Caco-2 (cell line): ENCODE data around the gene CEP290. TPM values are rescaled to one million over a fixed set of nuclear protein-coding genes. Genes with fewer than 3 reads are reported as not detected.
A peak's percentile ranks its signal among the peaks of the same experiment; 100 is the strongest.

Experiments
- BruUV-seq: library from RNA; stranded (reverse); fragments of 400-500 nt; replicated peaks from 2 replicates; lab custom pipeline; 2021; lab: Mats Ljungman, UMichigan
- CTCF ChIA-PET: fragments of 300-600 bp; sonication (Branson Sonifier 250); formaldehyde crosslinking; loops from one replicate; lab custom pipeline; 2022; ENCODE audit warnings: antibody characterized with exemption; lab: Charles Lee
- POLR2A ChIA-PET: fragments of 300-600 bp; sonication (Branson Sonifier 250); formaldehyde crosslinking; loops from one replicate; lab custom pipeline; 2022; ENCODE audit warnings: antibody characterized with exemption; lab: Charles Lee
- DNase-seq, 2 experiments: peaks; one replicate each; pipeline versions ENCODE4 v3.0.0 to v3.0.0-alpha.2; 2020 to 2022
- H3K27me3 ChIP-seq: replicated peaks from 2 replicates; pipeline ENCODE4 v1.6.0; 2011; ENCODE audit warnings: low read length; ENCODE audit not compliant: control insufficient read depth, insufficient read depth
- H3K36me3 ChIP-seq: 2 replicates; pipeline ENCODE4 v1.5.1; 2011; ENCODE audit warnings: low read length; ENCODE audit not compliant: control insufficient read depth, insufficient read depth
- H3K4me1 ChIP-seq: fragments of 250-450 bp; sonication (Bioruptor Pico); 2 replicates; pipeline ENCODE4 v1.5.1; 2020; ENCODE audit warnings: mild to moderate bottlenecking
- H3K4me3 ChIP-seq: 2 replicates; pipeline ENCODE4 v1.5.1; 2011; ENCODE audit warnings: low read depth, mild to moderate bottlenecking, control low read depth, low read length
- H3K9me3 ChIP-seq: fragments of 250-450 bp; sonication (Bioruptor Pico); 2 replicates; pipeline ENCODE4 v1.5.1; 2020; ENCODE audit warnings: mild to moderate bottlenecking, moderate library complexity
- H3K27ac Mint-ChIP-seq: one replicate; pipeline ENCODE4 v1.8.0; 2022; ENCODE audit warnings: mixed read lengths; ENCODE audit not compliant: unreplicated experiment
- H3K27me3 Mint-ChIP-seq: one replicate; pipeline ENCODE4 v1.8.0; 2022; ENCODE audit warnings: mixed read lengths; ENCODE audit not compliant: insufficient read depth, unreplicated experiment
- H3K36me3 Mint-ChIP-seq: one replicate; pipeline ENCODE4 v1.8.0; 2022; ENCODE audit warnings: mild to moderate bottlenecking, mixed read lengths; ENCODE audit not compliant: insufficient read depth, unreplicated experiment
- H3K4me1 Mint-ChIP-seq: one replicate; pipeline ENCODE4 v1.8.0; 2022; ENCODE audit warnings: low read depth, mixed read lengths; ENCODE audit not compliant: unreplicated experiment
- H3K4me3 Mint-ChIP-seq: one replicate; pipeline ENCODE4 v1.8.0; 2022; ENCODE audit warnings: mild to moderate bottlenecking, moderate library complexity, mixed read lengths; ENCODE audit not compliant: unreplicated experiment
- H3K9me3 Mint-ChIP-seq: one replicate; pipeline ENCODE4 v1.8.0; 2022; ENCODE audit warnings: mixed read lengths; ENCODE audit not compliant: unreplicated experiment
- CTCF ChIP-seq, 2 experiments: fragments of 200-600 bp in 1 of 2; IDR thresholded peaks; 1 replicate in 1 of 2; 2 replicates in 1 of 2; pipeline versions ENCODE4 v1.5.1 to v1.8.0; 2011 to 2022; ENCODE audit warnings: antibody characterized with exemption in 1 of 2, control low read depth in 1 of 2, inconsistent platforms in 1 of 2, low read depth in 1 of 2, low read length in 1 of 2, mild to moderate bottlenecking in 1 of 2, moderate library complexity in 1 of 2; ENCODE audit not compliant: insufficient read depth in 1 of 2, severe bottlenecking in 1 of 2, unreplicated experiment in 1 of 2
- intact Hi-C: fragments of 100-400 bp; cut with micrococcal nuclease; formaldehyde crosslinking; loops from one replicate; pipeline ENCODE4 v1.10.0; 2022; ENCODE audit not compliant: unreplicated experiment
- total RNA-seq: library from RNA; stranded (reverse); gene quantifications from 2 replicates; pipeline ENCODE4 v1.2.3, GENCODE V29; 2022

The CEP290 gene
- total RNA-seq, 1 experiment from 2014 or later = 14.0 TPM

GRCh38 chr12:88145567-88146505, 3.9 kb upstream of the CEP290 start:
- Histone ChIP-seq H3K9me3 (no peaks in the 10 kb centered on the region), H3K4me3 (no peak overlapping the region), H3K27me3 (no peaks in the 10 kb centered on the region), H3K36me3 (no peaks in the 10 kb centered on the region), H3K4me1 (peaks cover 30% of the 10 kb centered on the region)
- POLR2A ChIA-PET = no interaction called here
- no TSS peak for BruUV-seq
- no peak for TF ChIP-seq CTCF (IDR thresholded peaks at IDR 0.05; ENCODE audit: insufficient read depth in 1 of 2, low read depth in 1 of 2, low read length in 1 of 2, severe bottlenecking in 1 of 2, unreplicated experiment in 1 of 2)
- CTCF ChIA-PET = no interaction called here
- no peak for DNase-seq
- H3K9me3 Mint-ChIP-seq = no peaks in the 10 kb centered on the region
- intact Hi-C loops = loop anchor here (10.0 kb wide), 2 partner anchors 429 to 1379 kb away; partner anchors contain the start of genes GALNT4 and POC1B
- H3K27ac Mint-ChIP-seq = peak overlapping the region; percentile 59
- peaks cover 17% of the 10 kb centered on the region for H3K4me1 Mint-ChIP-seq
- H3K27me3 Mint-ChIP-seq = no peaks in the 10 kb centered on the region
- H3K36me3 Mint-ChIP-seq = no peaks in the 10 kb centered on the region
- no peak overlapping the region for H3K4me3 Mint-ChIP-seq

GRCh38 chr12:88144546-88145468, 2.9 kb upstream of the CEP290 start:
- no peak for DNase-seq
- no peaks in the 10 kb centered on the region for H3K27me3 ChIP-seq
- Mint-ChIP-seq H3K9me3 (no peaks in the 10 kb centered on the region), H3K4me1 (peaks cover 17% of the 10 kb centered on the region), H3K36me3 (no peaks in the 10 kb centered on the region), H3K27ac (peak overlapping the region; percentile 59), H3K4me3 (peak overlapping the region; percentile 86), H3K27me3 (no peaks in the 10 kb centered on the region)
- intact Hi-C loops = loop anchor here (10.0 kb wide), 2 partner anchors 430 to 1380 kb away; partner anchors contain the start of genes GALNT4 and POC1B
- ChIA-PET POLR2A (no interaction called here), CTCF (no interaction called here)
- H3K4me1 ChIP-seq = peaks cover 30% of the 10 kb centered on the region
- no peaks in the 10 kb centered on the region for H3K9me3 ChIP-seq
- TF ChIP-seq CTCF (IDR thresholded peaks at IDR 0.05; ENCODE audit: insufficient read depth in 1 of 2, low read depth in 1 of 2, low read length in 1 of 2, severe bottlenecking in 1 of 2, unreplicated experiment in 1 of 2) = no peak
- no peak overlapping the region for H3K4me3 ChIP-seq
- no TSS peak for BruUV-seq
- no peaks in the 10 kb centered on the region for H3K36me3 ChIP-seq

- no peak overlapping the region for H3K27ac Mint-ChIP-seq
- DNase-seq = no peak
- ChIA-PET POLR2A (no interaction called here), CTCF (no interaction called here)
- peaks cover 17% of the 10 kb centered on the region for H3K4me1 Mint-ChIP-seq
- H3K9me3 Mint-ChIP-seq = no peaks in the 10 kb centered on the region
- no TSS peak for BruUV-seq
- peak overlapping the region; percentile 86 for H3K4me3 Mint-ChIP-seq
- Histone ChIP-seq H3K4me1 (peaks cover 30% of the 10 kb centered on the region), H3K27me3 (no peaks in the 10 kb centered on the region), H3K36me3 (no peaks in the 10 kb centered on the region), H3K4me3 (no peak overlapping the region), H3K9me3 (no peaks in the 10 kb centered on the region)
- no peak for TF ChIP-seq CTCF (IDR thresholded peaks at IDR 0.05; ENCODE audit: insufficient read depth in 1 of 2, low read depth in 1 of 2, low read length in 1 of 2, severe bottlenecking in 1 of 2, unreplicated experiment in 1 of 2)
- no peaks in the 10 kb centered on the region for H3K36me3 Mint-ChIP-seq
- intact Hi-C loops = loop anchor here (10.0 kb wide), 2 partner anchors 431 to 1381 kb away; partner anchors contain the start of genes GALNT4 and POC1B
- H3K27me3 Mint-ChIP-seq = no peaks in the 10 kb centered on the region
These were observed 2.1 kb upstream of the CEP290 start for GRCh38 chr12:88144037-88144436.
